Mesodermal cell (in vitro differentiated cells): Measurements from ENCODE around the gene NLRP12.
A peak's percentile ranks its signal among the peaks of the same experiment; 100 is the strongest.
"Not testable (repeated sequence)": the region's sequence is repeated elsewhere in the genome, so short reads cannot be mapped to it uniquely, and the experiment has no call there.

Experiments
- H3K27ac ChIP-seq: 2 replicates; pipeline ENCODE4 v1.7.0; 2013; ENCODE audit warnings: mild to moderate bottlenecking, low read depth, low read length, moderate library complexity; ENCODE audit not compliant: severe bottlenecking
- H3K36me3 ChIP-seq: 2 replicates; pipeline ENCODE4 v1.7.1; 2013; ENCODE audit warnings: mild to moderate bottlenecking, low read length, moderate library complexity; ENCODE audit not compliant: control insufficient read depth, insufficient read depth
- H3K4me1 ChIP-seq: one replicate; pipeline ENCODE4 v1.7.1; 2013; ENCODE audit warnings: mild to moderate bottlenecking, low read length; ENCODE audit not compliant: insufficient read depth, control insufficient read depth, poor library complexity, severe bottlenecking
- H3K4me3 ChIP-seq: 2 replicates; pipeline ENCODE4 v1.7.0; 2013; ENCODE audit warnings: low read length, control low read depth, mild to moderate bottlenecking; ENCODE audit not compliant: insufficient read depth, poor library complexity, severe bottlenecking; ENCODE audit errors: extremely low read depth
- H3K9me3 ChIP-seq: 2 replicates; pipeline ENCODE4 v1.7.1; 2013; ENCODE audit warnings: mild to moderate bottlenecking, low read length, moderate library complexity; ENCODE audit not compliant: control insufficient read depth
- WGBS, 2 experiments: methylation state at CpG; one replicate each; pipeline ENCODE4 v1.1.5; 2013; ENCODE audit warnings: missing lambda C conversion rate in 2 of 2; ENCODE audit not compliant: insufficient coverage in 2 of 2; 5-methylcytosine and 5-hydroxymethylcytosine counted together

NLRP12 gene

GRCh38 chr19:53866865-53867224 lies 42.7 kb upstream of the NLRP12 start:
- Histone ChIP-seq H3K36me3 (peaks cover 13% of the 10 kb centered on the region), H3K4me1 (peaks cover 13% of the 10 kb centered on the region), H3K27ac (peak overlapping the region; percentile 100), H3K9me3 (no peaks in the 10 kb centered on the region), H3K4me3 (peak overlapping the region; percentile 41)
- 9 to 12% methylated on average over 8 to 12 of the region's 14 CpGs for WGBS, 2 experiments

- H3K9me3 ChIP-seq = no peaks in the 10 kb centered on the region
- peaks cover 7% of the 10 kb centered on the region for H3K36me3 ChIP-seq
- H3K4me3 ChIP-seq = peak overlapping the region; percentile 41
- peaks cover 11% of the 10 kb centered on the region for H3K4me1 ChIP-seq
- WGBS, 2 experiments = 0 to 1% methylated on average over 35 to 40 of the region's 50 CpGs
- H3K27ac ChIP-seq = peak overlapping the region; percentile 100
These were observed 42.1 kb upstream of the NLRP12 start for GRCh38 chr19:53865918-53866864.

- peak overlapping the region; percentile 100 for H3K27ac ChIP-seq
- 63 to 69% methylated on average over 6 to 8 of the region's 9 CpGs for WGBS, 2 experiments
- H3K9me3 ChIP-seq = no peaks in the 10 kb centered on the region
- peaks cover 11% of the 10 kb centered on the region for H3K4me1 ChIP-seq
- peaks cover 2% of the 10 kb centered on the region for H3K36me3 ChIP-seq
- peak overlapping the region; percentile 41 for H3K4me3 ChIP-seq
These were observed 41.4 kb upstream of the NLRP12 start for GRCh38 chr19:53865523-53865917.

GRCh38 chr19:53864308-53864836 lies 40.3 kb upstream of the NLRP12 start:
- Histone ChIP-seq H3K27ac (no peak overlapping the region), H3K36me3 (no peaks in the 10 kb centered on the region), H3K4me3 (no peak overlapping the region), H3K4me1 (peaks cover 11% of the 10 kb centered on the region), H3K9me3 (no peaks in the 10 kb centered on the region)
- WGBS, 2 experiments = 92 to 99% methylated on average over 5 of the region's 6 CpGs

- 92 to 94% methylated on average over 2 of the region's 2 CpGs for WGBS, 2 experiments
- no peaks in the 10 kb centered on the region for H3K4me1 ChIP-seq
- H3K9me3 ChIP-seq = no peaks in the 10 kb centered on the region
- no peaks in the 10 kb centered on the region for H3K36me3 ChIP-seq
- H3K4me3 ChIP-seq = no peak overlapping the region
- no peak overlapping the region for H3K27ac ChIP-seq
These were observed 29.6 kb upstream of the NLRP12 start for GRCh38 chr19:53853707-53854106.

- H3K27ac ChIP-seq = no peak overlapping the region
- H3K4me1 ChIP-seq = no peaks in the 10 kb centered on the region
- 93 to 96% methylated on average over 11 of the region's 11 CpGs for WGBS, 2 experiments
- H3K36me3 ChIP-seq = no peaks in the 10 kb centered on the region
- no peaks in the 10 kb centered on the region for H3K9me3 ChIP-seq
- H3K4me3 ChIP-seq = no peak overlapping the region
These were observed 25.1 kb upstream of the NLRP12 start for GRCh38 chr19:53849237-53849676.

- H3K4me3 ChIP-seq = no peak overlapping the region
- no peaks in the 10 kb centered on the region for H3K36me3 ChIP-seq
- 85 to 87% methylated on average over 6 of the region's 8 CpGs for WGBS, 2 experiments
- H3K9me3 ChIP-seq = no peaks in the 10 kb centered on the region
- H3K27ac ChIP-seq = no peak overlapping the region
- no peaks in the 10 kb centered on the region for H3K4me1 ChIP-seq
These were observed 23.4 kb upstream of the NLRP12 start for GRCh38 chr19:53847555-53847954.

- H3K4me1 ChIP-seq = peaks cover 3% of the 10 kb centered on the region
- no peak overlapping the region for H3K4me3 ChIP-seq
- H3K36me3 ChIP-seq = no peaks in the 10 kb centered on the region
- 97 to 99% methylated on average over 4 to 8 of the region's 9 CpGs for WGBS, 2 experiments
- H3K9me3 ChIP-seq = no peaks in the 10 kb centered on the region
- no peak overlapping the region for H3K27ac ChIP-seq
These were observed 20.7 kb upstream of the NLRP12 start for GRCh38 chr19:53844849-53845246.

GRCh38 chr19:53840914-53841313 lies 16.8 kb upstream of the NLRP12 start:
- H3K4me1 ChIP-seq, H3K36me3 ChIP-seq, H3K27ac ChIP-seq, H3K4me3 ChIP-seq, H3K9me3 ChIP-seq: not testable (repeated sequence)
- WGBS, 2 experiments = 100% methylated on average over 1 of the region's 4 CpGs; no CpG with 5 or more reads in 1 of the 2 experiments

GRCh38 chr19:53840241-53840640 lies 16.1 kb upstream of the NLRP12 start:
- not testable (repeated sequence) for H3K9me3 ChIP-seq, H3K27ac ChIP-seq, H3K4me3 ChIP-seq, H3K4me1 ChIP-seq, H3K36me3 ChIP-seq
- 93 to 96% methylated on average over 5 of the region's 12 CpGs for WGBS, 2 experiments

- H3K27ac ChIP-seq, H3K9me3 ChIP-seq, H3K4me1 ChIP-seq, H3K4me3 ChIP-seq, H3K36me3 ChIP-seq: not testable (repeated sequence)
- WGBS, 2 experiments = 80% methylated on average over 2 of the region's 5 CpGs; no CpG with 5 or more reads in 1 of the 2 experiments
These were observed 14.3 kb upstream of the NLRP12 start for GRCh38 chr19:53838446-53838845.
